OCI-LY1 (cell line): ENCODE data around the gene CSTB.

Experiments
- CTCF ChIP-seq: fragments of 200-600 bp; sonication (generic), shearing (Covaris generic); IDR thresholded peaks from 2 replicates; pipeline ENCODE4 v1.5.1; 2017; ENCODE audit warnings: mild to moderate bottlenecking, antibody characterized with exemption, low read length, moderate library complexity, mixed read lengths
- EZH2 ChIP-seq: fragments of 200-600 bp; sonication (generic), shearing (Covaris generic); IDR thresholded peaks from 2 replicates; pipeline ENCODE4 v1.8.0; 2017; ENCODE audit warnings: borderline replicate concordance, mixed run types, mild to moderate bottlenecking, antibody characterized with exemption, low read length, moderate library complexity, mixed read lengths

GRCh38 chr21:43775795-43776430 is at the start of gene CSTB:
- TF ChIP-seq CTCF (peak; percentile 13; the same call in 1 of the 2 replicates), EZH2 (no peak)
